Measurements from ENCODE around the gene P2RY2. TPM values are rescaled to one million over a fixed set of nuclear protein-coding genes. Genes with fewer than 3 reads are reported as not detected.
A peak's percentile ranks its signal among the peaks of the same experiment; 100 is the strongest.

P2RY2 gene
- total RNA-seq, 1 experiment from 2014 or later = 0.26 TPM

DNA sequence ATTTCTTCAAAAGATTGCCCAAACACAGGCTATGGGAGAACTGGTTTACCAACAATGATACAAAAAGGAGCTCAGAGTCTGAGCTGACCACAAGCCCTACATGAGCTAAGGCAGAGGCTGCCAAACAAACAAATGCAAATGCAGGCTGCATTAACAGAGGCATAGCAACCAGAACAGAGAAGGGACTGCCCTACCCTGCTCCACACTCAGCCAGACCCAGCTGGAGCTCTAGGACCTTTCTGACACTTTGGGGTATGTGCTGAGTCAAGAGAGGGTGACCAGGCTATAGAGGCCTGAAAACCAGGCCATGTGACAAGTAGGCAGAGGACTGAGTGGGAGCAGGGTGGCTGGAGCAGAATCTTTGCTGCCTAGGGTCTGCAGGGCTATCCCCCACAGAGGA, 17.8 kb upstream of the P2RY2 start:
- peaks cover 29 to 35% of the 10 kb centered on the region in 2 experiments for H3K4me1 Mint-ChIP-seq
- H3K27me3 Mint-ChIP-seq (ENCODE audit: low read depth) = no peaks in the 10 kb centered on the region; the same call in 1 of the 2 replicates
- H3K27ac ChIP-seq (ENCODE audit: insufficient read length, low read depth, low read length) = peak overlapping the region; percentile 5
- no peak overlapping the region for H3K23ac ChIP-seq (ENCODE audit: insufficient read length, low read depth, low read length)
- H2AFZ ChIP-seq (ENCODE audit: low read length) = no peak overlapping the region
- H3K4me1 ChIP-seq (ENCODE audit: insufficient read depth, low read length) = peaks cover 12% of the 10 kb centered on the region; the same call in 1 of the 2 replicates
- no peak overlapping the region for H3T11ph ChIP-seq (ENCODE audit: low read length)
- H3K23me2 ChIP-seq (ENCODE audit: insufficient read length, low read depth, low read length, poor library complexity, severe bottlenecking) = no peaks in the 10 kb centered on the region
- no peak overlapping the region for H4K5ac ChIP-seq (ENCODE audit: insufficient read length, low read depth, low read length)
- H4K8ac ChIP-seq (replicated peaks; ENCODE audit: insufficient read length, low read depth, low read length) = no peak overlapping the region
- H3K27me3 ChIP-seq (ENCODE audit: insufficient read depth, low read length) = no peaks in the 10 kb centered on the region
- H3K4ac ChIP-seq (ENCODE audit: low read depth, low read length) = no peak overlapping the region
- peak; percentile 66 for DNase-seq
- no peak overlapping the region for H4K91ac ChIP-seq (ENCODE audit: insufficient read length, low read depth, low read length)
- H3K36me3 Mint-ChIP-seq (ENCODE audit: insufficient read depth in 1 of 3, low read depth in 3 of 3) = no peaks in the 10 kb centered on the region
- H3K18ac ChIP-seq (ENCODE audit: insufficient read length, low read depth, low read length) = peak overlapping the region; percentile 80
- H2BK120ac ChIP-seq (ENCODE audit: low read depth, low read length, poor library complexity, severe bottlenecking) = no peak overlapping the region
- H3K9me3 ChIP-seq (ENCODE audit: control insufficient read depth, low read depth, low read length) = no peaks in the 10 kb centered on the region
- H2BK15ac ChIP-seq (ENCODE audit: low read depth, low read length) = no peak overlapping the region
- no peak overlapping the region for H2BK20ac ChIP-seq (ENCODE audit: low read depth, low read length, poor library complexity, severe bottlenecking)
- no peaks in the 10 kb centered on the region for H3K79me2 ChIP-seq (ENCODE audit: insufficient read depth, low read length)
- no peaks in the 10 kb centered on the region for H3K79me1 ChIP-seq (ENCODE audit: insufficient read depth, low read depth, low read length, poor library complexity, severe bottlenecking)
- TF ChIP-seq, protein P1, sequence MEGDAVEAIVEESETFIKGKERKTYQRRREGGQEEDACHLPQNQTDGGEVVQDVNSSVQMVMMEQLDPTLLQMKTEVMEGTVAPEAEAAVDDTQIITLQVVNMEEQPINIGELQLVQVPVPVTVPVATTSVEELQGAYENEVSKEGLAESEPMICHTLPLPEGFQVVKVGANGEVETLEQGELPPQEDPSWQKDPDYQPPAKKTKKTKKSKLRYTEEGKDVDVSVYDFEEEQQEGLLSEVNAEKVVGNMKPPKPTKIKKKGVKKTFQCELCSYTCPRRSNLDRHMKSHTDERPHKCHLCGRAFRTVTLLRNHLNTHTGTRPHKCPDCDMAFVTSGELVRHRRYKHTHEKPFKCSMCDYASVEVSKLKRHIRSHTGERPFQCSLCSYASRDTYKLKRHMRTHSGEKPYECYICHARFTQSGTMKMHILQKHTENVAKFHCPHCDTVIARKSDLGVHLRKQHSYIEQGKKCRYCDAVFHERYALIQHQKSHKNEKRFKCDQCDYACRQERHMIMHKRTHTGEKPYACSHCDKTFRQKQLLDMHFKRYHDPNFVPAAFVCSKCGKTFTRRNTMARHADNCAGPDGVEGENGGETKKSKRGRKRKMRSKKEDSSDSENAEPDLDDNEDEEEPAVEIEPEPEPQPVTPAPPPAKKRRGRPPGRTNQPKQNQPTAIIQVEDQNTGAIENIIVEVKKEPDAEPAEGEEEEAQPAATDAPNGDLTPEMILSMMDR (conservative IDR thresholded peaks at IDR 0.05) = no peak
- peak overlapping the region; percentile 41 to 98 (median 80); a peak in 5 of 7 replicates for H3K27ac Mint-ChIP-seq
- H2BK12ac ChIP-seq (ENCODE audit: insufficient read length, low read depth, low read length) = no peak overlapping the region
- no peak overlapping the region for H2BK5ac ChIP-seq (ENCODE audit: insufficient read length, low read length)
- H4K20me1 ChIP-seq (ENCODE audit: control insufficient read depth, insufficient read depth, insufficient read length) = no peaks in the 10 kb centered on the region
- peak overlapping the region in 1 of 2 experiments; percentile 20; a peak in 2 of 5 replicates for H3K4me3 Mint-ChIP-seq
- peak overlapping the region; percentile 62; the same call in 1 of the 2 replicates for H3K14ac ChIP-seq (ENCODE audit: insufficient read depth, low read length)
- H3K9ac ChIP-seq (ENCODE audit: extremely low read depth, insufficient read length, low read length) = no peak overlapping the region
- no peaks in the 10 kb centered on the region; a peak in 1 of 5 replicates for H3K9me3 Mint-ChIP-seq
- H2AK5ac ChIP-seq (ENCODE audit: insufficient read length, low read length) = no peak overlapping the region
- no peak overlapping the region for H3K4me2 ChIP-seq (ENCODE audit: insufficient read depth, insufficient read length, low read length)
- no peak overlapping the region for H3K56ac ChIP-seq (ENCODE audit: insufficient read length, low read depth, low read length)
